HFFc6 (cell line): ENCODE results near the gene ST6GALNAC5. TPM values are rescaled to one million over a fixed set of nuclear protein-coding genes. Genes with fewer than 3 reads are reported as not detected.

Experiments used
- DNase-seq: peaks from one replicate; pipeline ENCODE4 v3.0.0-alpha.2; 2018
- H3K27ac Mint-ChIP-seq: 2 replicates; pipeline ENCODE4 v1.8.0; 2020; ENCODE audit warnings: mild to moderate bottlenecking, mixed read lengths
- H3K27me3 Mint-ChIP-seq: 2 replicates; pipeline ENCODE4 v1.8.0; 2021; ENCODE audit warnings: mild to moderate bottlenecking, moderate library complexity, mixed read lengths; ENCODE audit not compliant: insufficient read depth
- H3K36me3 Mint-ChIP-seq: 2 replicates; pipeline ENCODE4 v1.8.0; 2021; ENCODE audit warnings: low read depth, mixed read lengths
- H3K4me1 Mint-ChIP-seq: 2 replicates; pipeline ENCODE4 v1.8.0; 2020; ENCODE audit warnings: low read depth, mixed read lengths
- H3K4me3 Mint-ChIP-seq: 2 replicates; pipeline ENCODE4 v1.8.0; 2020; ENCODE audit warnings: mild to moderate bottlenecking, moderate library complexity, mixed read lengths
- H3K9me3 Mint-ChIP-seq: 2 replicates; pipeline ENCODE4 v1.8.0; 2020; ENCODE audit warnings: mild to moderate bottlenecking, mixed read lengths
- CTCF ChIP-seq: fragments of 200-600 bp; sonication (generic); IDR thresholded peaks from 2 replicates; pipeline ENCODE4 v1.5.0; 2021; ENCODE audit warnings: antibody characterized with exemption, mild to moderate bottlenecking
- total RNA-seq, 6 experiments: library from RNA; stranded (reverse); fragmentation: NEBNext Ultra II Directional; extraction: Animal tissue kit (Norgen Biotek cat#: 25700); gene quantifications; 2 replicates in 1 of 6; 3 replicates in 5 of 6; pipeline ENCODE4 v1.2.3, GENCODE V29; 2021

Gene ST6GALNAC5
- total RNA-seq, 6 experiments from 2014 or later: 1.3 to 3.0 (median 2.1) TPM; not detected in 2

- H3K27ac Mint-ChIP-seq: no peak overlapping the region
- no peaks in the 10 kb centered on the region for H3K9me3 Mint-ChIP-seq
- H3K4me3 Mint-ChIP-seq: no peak overlapping the region
- peaks cover 1% of the 10 kb centered on the region; the same call in 1 of the 2 replicates for H3K27me3 Mint-ChIP-seq
- H3K36me3 Mint-ChIP-seq: no peaks in the 10 kb centered on the region
- DNase-seq: no peak
- H3K4me1 Mint-ChIP-seq: peaks cover 20% of the 10 kb centered on the region; the same call in 1 of the 2 replicates
- no peak for TF ChIP-seq CTCF
Measured at GRCh38 chr1:76841460-76841859, 25.8 kb upstream of the ST6GALNAC5 start.

GRCh38 chr1:76843821-76844464 is 23.3 kb upstream of the ST6GALNAC5 start:
- H3K9me3 Mint-ChIP-seq: no peaks in the 10 kb centered on the region
- H3K27ac Mint-ChIP-seq: peak overlapping the region; percentile 57; the same call in 1 of the 2 replicates

GRCh38 chr1:76854255-76854654 is 13.0 kb upstream of the ST6GALNAC5 start:
- peaks cover 18% of the 10 kb centered on the region for H3K27me3 Mint-ChIP-seq
- no peak for TF ChIP-seq CTCF
- no peak for DNase-seq
- H3K4me1 Mint-ChIP-seq: no peaks in the 10 kb centered on the region
- no peak overlapping the region for H3K4me3 Mint-ChIP-seq
- no peaks in the 10 kb centered on the region for H3K36me3 Mint-ChIP-seq
- H3K9me3 Mint-ChIP-seq: no peaks in the 10 kb centered on the region
- H3K27ac Mint-ChIP-seq: no peak overlapping the region

More at GRCh38 chr1:76843821-76844464, 23.3 kb upstream of the ST6GALNAC5 start:
- Mint-ChIP-seq H3K4me1 (peaks cover 20% of the 10 kb centered on the region; the same call in 1 of the 2 replicates), H3K36me3 (no peaks in the 10 kb centered on the region; the same call in 1 of the 2 replicates), H3K27me3 (peaks cover 2% of the 10 kb centered on the region; the same call in 1 of the 2 replicates), H3K4me3 (peak overlapping the region; percentile 76; the same call in 1 of the 2 replicates)
- no peak for TF ChIP-seq CTCF
- no peak for DNase-seq

GRCh38 chr1:76856104-76856503 is 11.2 kb upstream of the ST6GALNAC5 start:
- H3K9me3 Mint-ChIP-seq: no peaks in the 10 kb centered on the region
- H3K27ac Mint-ChIP-seq: no peak overlapping the region
- no peaks in the 10 kb centered on the region for H3K36me3 Mint-ChIP-seq
- H3K27me3 Mint-ChIP-seq: peaks cover 27% of the 10 kb centered on the region
- TF ChIP-seq CTCF: no peak
- no peak for DNase-seq
- H3K4me1 Mint-ChIP-seq: no peaks in the 10 kb centered on the region
- H3K4me3 Mint-ChIP-seq: no peak overlapping the region

GRCh38 chr1:76857138-76857537 is 10.1 kb upstream of the ST6GALNAC5 start:
- Mint-ChIP-seq H3K27me3 (peaks cover 24% of the 10 kb centered on the region), H3K27ac (no peak overlapping the region)

More at GRCh38 chr1:76857138-76857537, 10.1 kb upstream of the ST6GALNAC5 start:
- no peaks in the 10 kb centered on the region for H3K36me3 Mint-ChIP-seq
- DNase-seq: no peak
- H3K4me3 Mint-ChIP-seq: no peak overlapping the region
- H3K4me1 Mint-ChIP-seq: peaks cover 2% of the 10 kb centered on the region
- no peaks in the 10 kb centered on the region for H3K9me3 Mint-ChIP-seq
- no peak for TF ChIP-seq CTCF
